Activated CD8-positive, alpha-beta memory T cell treated with anti-CD3 and anti-CD28 coated beads for 36 hours (primary cell): Measurements from ENCODE around the gene TMEM250. TPM values are rescaled to one million over a fixed set of nuclear protein-coding genes. Genes with fewer than 3 reads are reported as not detected.

Experiments
- CTCF ChIA-PET: fragments of 350-600 bp; sonication (Branson Sonifier 250); formaldehyde crosslinking; loops from one replicate; lab custom pipeline; 2021; ENCODE audit warnings: antibody characterized with exemption; lab: Charles Lee
- POLR2A ChIA-PET: fragments of 350-600 bp; sonication (Branson Sonifier 250); formaldehyde crosslinking; loops from one replicate; lab custom pipeline; 2021; ENCODE audit warnings: antibody characterized with exemption; lab: Charles Lee
- total RNA-seq, 2 experiments: library from RNA; stranded (reverse); gene quantifications; one replicate each; pipeline ENCODE4 v1.2.3, GENCODE V29; 2021

Gene TMEM250
- total RNA-seq, 2 experiments from 2014 or later = 40.6 to 41.7 TPM

GRCh38 chr9:136117291-136117915 lies 1.3 kb downstream of the TMEM250 start:
- ChIA-PET POLR2A (interaction anchor here (1.0 to 2.4 kb wide), 5 partner anchors 8 to 245 kb away, joined by 3 to 12 read pairs (median 4); partner anchors contain the start of genes NACC2 and UBAC1), CTCF (interaction anchor here (0.8 to 1.4 kb wide), 5 partner anchors 8 to 27 kb away, joined by 3 to 7 read pairs (median 3); partner anchors contain the start of gene NACC2)

- ChIA-PET CTCF (no interaction called here), POLR2A (no interaction called here)
Observed at GRCh38 chr9:136116360-136117098, 2.1 kb downstream of the TMEM250 start.

GRCh38 chr9:136115641-136116359 lies 2.9 kb downstream of the TMEM250 start:
- ChIA-PET POLR2A (no interaction called here), CTCF (no interaction called here)

GRCh38 chr9:136115206-136115605 lies 3.5 kb downstream of the TMEM250 start:
- ChIA-PET CTCF (interaction anchor here (1.4 kb wide), 1 partner anchor 8 kb away, joined by 3 read pairs; no protein-coding TSS in a partner anchor), POLR2A (no interaction called here)

GRCh38 chr9:136114610-136115009 lies 4.1 kb downstream of the TMEM250 start:
- ChIA-PET POLR2A (no interaction called here), CTCF (interaction anchor here (1.4 kb wide), 1 partner anchor 8 kb away, joined by 3 read pairs; no protein-coding TSS in a partner anchor)

GRCh38 chr9:136112541-136112940 lies 6.1 kb downstream of the TMEM250 start:
- ChIA-PET CTCF (no interaction called here), POLR2A (no interaction called here)

- ChIA-PET CTCF (interaction anchor here (1.8 kb wide), 1 partner anchor 18 kb away, joined by 5 read pairs; no protein-coding TSS in a partner anchor), POLR2A (interaction anchor here (3.2 kb wide), 1 partner anchor 17 kb away, joined by 18 read pairs; the partner anchor contains the start of gene NACC2)
Observed at GRCh38 chr9:136111910-136112309, 6.8 kb downstream of the TMEM250 start.

GRCh38 chr9:136111190-136111589 lies 7.5 kb downstream of the TMEM250 start:
- ChIA-PET CTCF (interaction anchor here (1.1 to 1.8 kb wide), 3 partner anchors 11 to 30 kb away, joined by 3 to 5 read pairs (median 3); no protein-coding TSS in a partner anchor), POLR2A (interaction anchor here (3.2 kb wide), 1 partner anchor 17 kb away, joined by 18 read pairs; the partner anchor contains the start of gene NACC2)

- CTCF ChIA-PET = interaction anchor here (0.6 to 1.8 kb wide), 7 partner anchors 7 to 151 kb away, joined by 3 to 7 read pairs (median 4); no protein-coding TSS in a partner anchor
- POLR2A ChIA-PET = interaction anchor here (1.6 to 3.2 kb wide), 2 partner anchors 8 to 16 kb away, joined by 12 to 18 read pairs; partner anchors contain the start of genes NACC2 and TMEM250
Observed at GRCh38 chr9:136110082-136111061, 8.3 kb downstream of the TMEM250 start.

GRCh38 chr9:136109351-136110081 lies 9.2 kb downstream of the TMEM250 start:
- ChIA-PET POLR2A (interaction anchor here (0.7 to 3.2 kb wide), 3 partner anchors 9 to 15 kb away, joined by 3 to 18 read pairs (median 12); partner anchors contain the start of genes NACC2 and TMEM250), CTCF (interaction anchor here (0.6 to 2.2 kb wide), 6 partner anchors 8 to 151 kb away, joined by 3 to 7 read pairs (median 5); no protein-coding TSS in a partner anchor)

- ChIA-PET CTCF (interaction anchor here (0.7 to 2.7 kb wide), 5 partner anchors 9 to 20 kb away, joined by 4 to 13 read pairs (median 7); partner anchors contain the start of gene NACC2), POLR2A (interaction anchor here (1.6 to 3.2 kb wide), 2 partner anchors 10 to 14 kb away, joined by 12 to 18 read pairs; partner anchors contain the start of genes NACC2 and TMEM250)
Observed at GRCh38 chr9:136108648-136109266, 9.9 kb downstream of the TMEM250 start.

- ChIA-PET POLR2A (no interaction called here), CTCF (interaction anchor here (1.0 to 2.7 kb wide), 6 partner anchors 10 to 110 kb away, joined by 3 to 13 read pairs (median 7); partner anchors contain the start of gene NACC2)
Observed at GRCh38 chr9:136107953-136108647, 10.6 kb downstream of the TMEM250 start.

GRCh38 chr9:136107155-136107952 lies 11.3 kb downstream of the TMEM250 start:
- ChIA-PET CTCF (interaction anchor here (1.0 to 2.7 kb wide), 5 partner anchors 11 to 111 kb away, joined by 3 to 13 read pairs (median 7); partner anchors contain the start of gene NACC2), POLR2A (no interaction called here)

GRCh38 chr9:136105398-136106135 lies 13.1 kb downstream of the TMEM250 start:
- CTCF ChIA-PET = interaction anchor here (1.1 to 2.7 kb wide), 4 partner anchors 9 to 138 kb away, joined by 3 to 13 read pairs (median 7); partner anchors contain the start of gene NACC2

More at GRCh38 chr9:136105398-136106135, 13.1 kb downstream of the TMEM250 start:
- POLR2A ChIA-PET = interaction anchor here (0.9 to 1.3 kb wide), 3 partner anchors 11 to 180 kb away, joined by 3 to 4 read pairs (median 3); no protein-coding TSS in a partner anchor
